ENCODE data around the gene CABLES1. TPM values are rescaled to one million over a fixed set of nuclear protein-coding genes. Genes with fewer than 3 reads are reported as not detected.

The CABLES1 gene
- polyA plus RNA-seq, 1 of the 3 experiments (the other 2 are of a cell fraction) = 2.2 TPM

DNA sequence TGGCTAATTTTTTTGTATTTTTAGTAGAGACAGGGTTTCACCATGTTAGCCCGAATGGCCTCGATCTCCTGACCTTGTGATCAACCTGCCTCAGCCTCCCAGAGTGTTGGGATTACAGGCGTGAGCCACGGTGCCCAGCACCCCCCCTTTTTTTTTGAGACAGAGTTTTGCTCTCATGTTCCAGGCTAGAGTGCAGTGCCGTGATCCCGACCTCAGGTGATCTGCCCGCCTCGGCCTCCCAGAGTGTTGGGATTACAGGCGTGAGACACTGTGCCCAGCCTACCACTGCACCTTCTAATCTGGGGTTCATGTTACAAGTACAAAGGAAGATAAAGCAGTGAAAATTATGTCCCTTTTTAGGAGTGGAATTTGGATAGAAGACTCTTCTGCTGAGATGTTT lies 41.5 kb upstream of the CABLES1 start:
- WGBS (ENCODE audit: low lambda C conversion rate) = 96% methylated on average over 9 of the region's 9 CpGs
- Histone ChIP-seq H3K9me3 (no peaks in the 10 kb centered on the region), H3K9ac (no peak overlapping the region), H2AFZ (ENCODE audit: low read depth) (no peak overlapping the region), H3K4me2 (no peak overlapping the region), H3K4me3 (ENCODE audit: low read depth in 2 of 2, low read length in 1 of 2) (no peak overlapping the region), H3F3A (replicated peaks; ENCODE audit: insufficient read depth) (peaks cover 7% of the 10 kb centered on the region), H4K20me1 (ENCODE audit: insufficient read depth) (no peaks in the 10 kb centered on the region), H3K9me2 (no peaks in the 10 kb centered on the region), H3K79me2 (ENCODE audit: insufficient read depth) (no peaks in the 10 kb centered on the region), H3K4me1 (ENCODE audit: control insufficient read depth in 1 of 2, insufficient read depth in 2 of 2, low read depth in 1 of 2, low read length in 1 of 2) (peaks cover 0 to 13% of the 10 kb centered on the region in 2 experiments; a peak in 2 of 4 replicates), H3K27ac (ENCODE audit: low read depth in 2 of 2, low read length in 1 of 2) (no peak overlapping the region), H3K36me3 (replicated peaks in 1 of 2; ENCODE audit: control insufficient read depth in 1 of 2, insufficient read depth in 2 of 2, low read length in 1 of 2) (no peaks in the 10 kb centered on the region), H3K27me3 (ENCODE audit: insufficient read depth) (no peaks in the 10 kb centered on the region)
- POLR2A ChIA-PET = no interaction called here
- CTCF ChIA-PET = no interaction called here
- no peak for TF ChIP-seq RCOR1 (IDR thresholded peaks at IDR 0.05; ENCODE audit: low read length)
- TF ChIP-seq RXRA (IDR thresholded peaks at IDR 0.05; ENCODE audit: borderline replicate concordance, low read depth) = no peak
- TF ChIP-seq JUND (IDR thresholded peaks at IDR 0.05) = no peak
- TF ChIP-seq POLR2AphosphoS5 (IDR thresholded peaks at IDR 0.05; ENCODE audit: low read depth, low read length) = no peak
- no peak for TF ChIP-seq GATA2 (CRISPR knock-in tag; IDR thresholded peaks at IDR 0.05)
- no peak for TF ChIP-seq MXI1 (IDR thresholded peaks at IDR 0.05; ENCODE audit: low read depth, low read length)
- no peak for TF ChIP-seq SIN3A (IDR thresholded peaks at IDR 0.05; ENCODE audit: borderline replicate concordance, low read depth, low read length)
- TF ChIP-seq, protein P1, sequence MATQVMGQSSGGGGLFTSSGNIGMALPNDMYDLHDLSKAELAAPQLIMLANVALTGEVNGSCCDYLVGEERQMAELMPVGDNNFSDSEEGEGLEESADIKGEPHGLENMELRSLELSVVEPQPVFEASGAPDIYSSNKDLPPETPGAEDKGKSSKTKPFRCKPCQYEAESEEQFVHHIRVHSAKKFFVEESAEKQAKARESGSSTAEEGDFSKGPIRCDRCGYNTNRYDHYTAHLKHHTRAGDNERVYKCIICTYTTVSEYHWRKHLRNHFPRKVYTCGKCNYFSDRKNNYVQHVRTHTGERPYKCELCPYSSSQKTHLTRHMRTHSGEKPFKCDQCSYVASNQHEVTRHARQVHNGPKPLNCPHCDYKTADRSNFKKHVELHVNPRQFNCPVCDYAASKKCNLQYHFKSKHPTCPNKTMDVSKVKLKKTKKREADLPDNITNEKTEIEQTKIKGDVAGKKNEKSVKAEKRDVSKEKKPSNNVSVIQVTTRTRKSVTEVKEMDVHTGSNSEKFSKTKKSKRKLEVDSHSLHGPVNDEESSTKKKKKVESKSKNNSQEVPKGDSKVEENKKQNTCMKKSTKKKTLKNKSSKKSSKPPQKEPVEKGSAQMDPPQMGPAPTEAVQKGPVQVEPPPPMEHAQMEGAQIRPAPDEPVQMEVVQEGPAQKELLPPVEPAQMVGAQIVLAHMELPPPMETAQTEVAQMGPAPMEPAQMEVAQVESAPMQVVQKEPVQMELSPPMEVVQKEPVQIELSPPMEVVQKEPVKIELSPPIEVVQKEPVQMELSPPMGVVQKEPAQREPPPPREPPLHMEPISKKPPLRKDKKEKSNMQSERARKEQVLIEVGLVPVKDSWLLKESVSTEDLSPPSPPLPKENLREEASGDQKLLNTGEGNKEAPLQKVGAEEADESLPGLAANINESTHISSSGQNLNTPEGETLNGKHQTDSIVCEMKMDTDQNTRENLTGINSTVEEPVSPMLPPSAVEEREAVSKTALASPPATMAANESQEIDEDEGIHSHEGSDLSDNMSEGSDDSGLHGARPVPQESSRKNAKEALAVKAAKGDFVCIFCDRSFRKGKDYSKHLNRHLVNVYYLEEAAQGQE (IDR thresholded peaks at IDR 0.05; ENCODE audit: low read depth, low read length) = no peak
- TF ChIP-seq, protein P2, sequence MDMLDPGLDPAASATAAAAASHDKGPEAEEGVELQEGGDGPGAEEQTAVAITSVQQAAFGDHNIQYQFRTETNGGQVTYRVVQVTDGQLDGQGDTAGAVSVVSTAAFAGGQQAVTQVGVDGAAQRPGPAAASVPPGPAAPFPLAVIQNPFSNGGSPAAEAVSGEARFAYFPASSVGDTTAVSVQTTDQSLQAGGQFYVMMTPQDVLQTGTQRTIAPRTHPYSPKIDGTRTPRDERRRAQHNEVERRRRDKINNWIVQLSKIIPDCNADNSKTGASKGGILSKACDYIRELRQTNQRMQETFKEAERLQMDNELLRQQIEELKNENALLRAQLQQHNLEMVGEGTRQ (IDR thresholded peaks at IDR 0.05; ENCODE audit: borderline replicate concordance, low read depth, low read length) = no peak
- no peak for TF ChIP-seq ELF1 (IDR thresholded peaks at IDR 0.05)
- no peak for DNase-seq

DNA sequence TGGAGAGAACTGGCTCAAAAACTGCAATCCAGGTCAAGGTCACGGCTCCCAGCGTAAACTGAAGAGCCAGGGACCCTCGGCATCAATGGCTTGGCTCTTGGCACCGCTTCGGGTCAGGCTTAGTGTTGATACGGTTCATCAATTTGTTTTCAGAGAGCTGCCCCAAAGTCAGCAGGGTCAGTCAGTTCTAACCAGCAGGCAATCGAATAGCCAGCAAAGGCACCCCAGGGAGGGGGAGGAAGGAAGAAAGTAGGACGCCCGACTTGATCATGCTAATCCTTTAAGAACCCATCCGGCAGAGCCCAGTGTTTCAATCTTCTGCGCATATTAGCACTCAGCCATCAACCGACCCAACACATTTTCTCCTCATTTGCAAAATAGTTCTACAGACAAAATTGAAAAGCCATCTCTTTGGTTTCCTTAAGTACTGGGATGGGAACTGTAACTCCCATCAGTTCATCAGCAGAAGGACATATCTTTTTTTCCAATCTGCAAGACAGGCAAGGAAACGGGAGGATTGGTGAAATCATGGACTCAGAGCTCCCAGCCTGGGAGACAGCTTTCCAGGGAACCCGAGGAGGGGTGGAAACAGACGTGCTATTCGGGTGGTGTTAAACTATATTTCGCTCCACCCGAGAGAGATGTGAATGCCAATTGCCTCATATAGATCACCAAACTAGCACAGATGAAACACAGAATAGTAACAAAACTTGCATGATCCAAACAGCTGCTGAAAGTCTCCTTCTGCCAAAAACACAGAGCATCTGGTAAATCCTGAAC lies 40.7 kb upstream of the CABLES1 start:
- Histone ChIP-seq H3K36me3 (replicated peaks in 1 of 2; ENCODE audit: control insufficient read depth in 1 of 2, insufficient read depth in 2 of 2, low read length in 1 of 2) (no peaks in the 10 kb centered on the region), H4K20me1 (ENCODE audit: insufficient read depth) (no peaks in the 10 kb centered on the region), H3K79me2 (ENCODE audit: insufficient read depth) (no peaks in the 10 kb centered on the region), H3K4me3 (ENCODE audit: low read depth in 2 of 2, low read length in 1 of 2) (no peak overlapping the region), H3K27me3 (ENCODE audit: insufficient read depth) (no peaks in the 10 kb centered on the region), H3K9me3 (no peaks in the 10 kb centered on the region), H3K27ac (ENCODE audit: low read depth in 2 of 2, low read length in 1 of 2) (no peak overlapping the region), H2AFZ (ENCODE audit: low read depth) (no peak overlapping the region), H3F3A (replicated peaks; ENCODE audit: insufficient read depth) (peaks cover 9% of the 10 kb centered on the region), H3K4me2 (no peak overlapping the region), H3K9me2 (no peaks in the 10 kb centered on the region), H3K4me1 (ENCODE audit: control insufficient read depth in 1 of 2, insufficient read depth in 2 of 2, low read depth in 1 of 2, low read length in 1 of 2) (peaks cover 0 to 13% of the 10 kb centered on the region in 2 experiments; a peak in 2 of 4 replicates), H3K9ac (no peak overlapping the region)
- DNase-seq = no peak
- POLR2A ChIA-PET = no interaction called here
- CTCF ChIA-PET = no interaction called here
- 76% methylated on average over 14 of the region's 18 CpGs for WGBS (ENCODE audit: low lambda C conversion rate)
- TF ChIP-seq RAD21 (IDR thresholded peaks at IDR 0.05; ENCODE audit: low read length) (no peak), NRF1 (IDR thresholded peaks at IDR 0.05; ENCODE audit: low read depth, low read length) (no peak), RCOR1 (IDR thresholded peaks at IDR 0.05; ENCODE audit: low read length) (no peak), MXI1 (IDR thresholded peaks at IDR 0.05; ENCODE audit: low read depth, low read length) (no peak), FOXJ3 (CRISPR knock-in tag; IDR thresholded peaks at IDR 0.05) (no peak), TEAD4 (IDR thresholded peaks at IDR 0.05; ENCODE audit: borderline replicate concordance, insufficient read depth) (no peak)
